Uterus (tissue), 4 donors: ENCODE data around the gene NOVA2. TPM values are rescaled to one million over a fixed set of nuclear protein-coding genes. Genes with fewer than 3 reads are reported as not detected.

Experiments
- DNase-seq, 2 donors: peaks; one replicate each; pipeline ENCODE4 v3.0.0-alpha.2; 2019 to 2020
- H3K27ac ChIP-seq, 2 donors: fragments of 200-600 bp; sonication (generic); 1 replicate in 1 of 2; 2 replicates in 1 of 2; pipeline ENCODE4 v1.5.1; 2016 to 2018
- H3K27me3 ChIP-seq, 2 donors: fragments of 200-600 bp; sonication (generic); one replicate each; pipeline ENCODE4 v1.5.1; 2018 to 2019; ENCODE audit warnings: control low read depth in 1 of 2
- H3K36me3 ChIP-seq, 2 donors: fragments of 200-600 bp; sonication (generic); one replicate each; pipeline ENCODE4 v1.5.1; 2019; ENCODE audit warnings: control low read depth in 1 of 2
- H3K4me1 ChIP-seq, 2 donors: fragments of 200-600 bp; sonication (generic); one replicate each; pipeline ENCODE4 v1.5.1; 2018 to 2019; ENCODE audit warnings: control low read depth in 1 of 2
- H3K4me3 ChIP-seq, 2 donors: fragments of 200-600 bp; sonication (generic); 1 replicate in 1 of 2; 2 replicates in 1 of 2; pipeline ENCODE4 v1.5.1; 2018 to 2019; ENCODE audit warnings: mild to moderate bottlenecking in 1 of 2
- H3K9me3 ChIP-seq, 2 donors: fragments of 200-600 bp; sonication (generic); one replicate each; pipeline ENCODE4 v1.5.1; 2019; ENCODE audit warnings: control low read depth in 1 of 2
- POLR2A ChIP-seq, 2 donors: fragments of 450-650 bp; IDR thresholded peaks; one replicate each; pipeline ENCODE4 v1.6.1; 2016; ENCODE audit warnings: antibody characterized with exemption in 2 of 2, mild to moderate bottlenecking in 1 of 2, moderate library complexity in 1 of 2
- intact Hi-C: fragments of 100-400 bp; cut with DNase I; formaldehyde crosslinking; loops from one replicate; pipeline ENCODE4 v1.15.1; 2023; ENCODE audit warnings: low total_unique reads
- total RNA-seq, 4 donors: library from RNA; depleted of rRNA in 3 of 4; stranded (reverse); fragments of >200 nt in 3 of 4; gene quantifications; one replicate each; pipeline versions ENCODE4 v1.1.0 to v1.2.4, GENCODE V29; 2014 to 2023
- TF ChIP-seq, protein P1 (sequence below), 4 experiments: fragments of 200-600 bp in 2 of 4; fragments of 450-650 bp in 2 of 4; sonication (generic) in 2 of 4; IDR thresholded peaks; one replicate each; pipeline ENCODE4 v1.5.1; 2016 to 2019; ENCODE audit warnings: antibody characterized with exemption in 4 of 4, mild to moderate bottlenecking in 2 of 4, moderate library complexity in 1 of 4
- donor health status: DM: yes; HTN: yes; CAD: no.

NOVA2 gene
- total RNA-seq, 4 donors from 2014 or later = 1.5 to 17.6 (median 2.4) TPM

DNA sequence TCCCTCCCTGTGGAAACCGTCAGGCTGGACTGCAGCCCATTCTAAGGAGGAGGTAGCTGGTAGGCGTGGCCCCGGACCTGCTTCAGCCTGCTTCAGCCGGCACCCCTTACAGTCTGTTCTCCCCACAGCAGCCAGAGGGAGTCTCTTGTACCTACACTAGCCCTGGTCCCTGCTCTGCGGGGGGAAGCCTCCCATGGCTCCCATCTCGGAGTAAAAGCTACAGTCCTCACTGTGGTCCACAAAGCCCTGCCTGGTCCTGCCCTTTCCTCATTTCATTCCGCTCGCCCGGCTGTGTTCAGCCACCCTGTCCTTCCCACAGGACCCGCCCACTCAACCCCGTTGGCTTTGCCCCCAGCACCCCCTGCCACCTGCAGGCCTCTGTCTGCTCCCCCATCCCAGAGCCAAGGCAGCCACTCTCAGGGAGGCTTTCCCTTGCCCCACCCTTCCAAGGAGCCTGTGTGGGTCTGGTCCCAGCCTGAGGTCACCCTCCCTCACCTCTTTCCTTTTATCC lies 47.9 kb upstream of the NOVA2 start:
- Histone ChIP-seq H3K4me1 (no peaks in the 10 kb centered on the region), H3K27me3 (peaks cover 0 to 21% of the 10 kb centered on the region in 2 donors), H3K27ac (no peak overlapping the region), H3K4me3 (no peak overlapping the region), H3K9me3 (no peaks in the 10 kb centered on the region), H3K36me3 (no peaks in the 10 kb centered on the region)
- TF ChIP-seq, protein P1, sequence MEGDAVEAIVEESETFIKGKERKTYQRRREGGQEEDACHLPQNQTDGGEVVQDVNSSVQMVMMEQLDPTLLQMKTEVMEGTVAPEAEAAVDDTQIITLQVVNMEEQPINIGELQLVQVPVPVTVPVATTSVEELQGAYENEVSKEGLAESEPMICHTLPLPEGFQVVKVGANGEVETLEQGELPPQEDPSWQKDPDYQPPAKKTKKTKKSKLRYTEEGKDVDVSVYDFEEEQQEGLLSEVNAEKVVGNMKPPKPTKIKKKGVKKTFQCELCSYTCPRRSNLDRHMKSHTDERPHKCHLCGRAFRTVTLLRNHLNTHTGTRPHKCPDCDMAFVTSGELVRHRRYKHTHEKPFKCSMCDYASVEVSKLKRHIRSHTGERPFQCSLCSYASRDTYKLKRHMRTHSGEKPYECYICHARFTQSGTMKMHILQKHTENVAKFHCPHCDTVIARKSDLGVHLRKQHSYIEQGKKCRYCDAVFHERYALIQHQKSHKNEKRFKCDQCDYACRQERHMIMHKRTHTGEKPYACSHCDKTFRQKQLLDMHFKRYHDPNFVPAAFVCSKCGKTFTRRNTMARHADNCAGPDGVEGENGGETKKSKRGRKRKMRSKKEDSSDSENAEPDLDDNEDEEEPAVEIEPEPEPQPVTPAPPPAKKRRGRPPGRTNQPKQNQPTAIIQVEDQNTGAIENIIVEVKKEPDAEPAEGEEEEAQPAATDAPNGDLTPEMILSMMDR (IDR thresholded peaks at IDR 0.05) = no peak
- TF ChIP-seq POLR2A (IDR thresholded peaks at IDR 0.05) = no peak
- DNase-seq = no peak
- intact Hi-C loops = no loop called here

DNA sequence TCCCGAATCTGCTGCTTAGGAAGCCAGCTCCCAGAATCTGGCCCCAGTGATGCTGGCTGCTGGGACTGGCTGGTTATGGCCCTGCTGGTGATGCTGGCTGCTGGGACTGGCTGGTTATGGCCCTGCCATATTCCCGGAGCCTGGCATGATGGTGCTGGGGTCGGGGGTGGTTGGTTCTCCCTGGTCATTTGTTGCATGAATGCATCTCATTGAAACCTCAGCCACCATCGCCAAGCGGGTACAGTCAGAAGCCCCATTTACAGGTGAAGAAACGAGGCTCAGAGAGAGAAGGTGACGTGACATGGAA lies 47.1 kb upstream of the NOVA2 start:
- Histone ChIP-seq H3K4me1 (peaks cover 0 to 5% of the 10 kb centered on the region in 2 donors), H3K9me3 (no peaks in the 10 kb centered on the region), H3K27ac (no peak overlapping the region), H3K27me3 (peaks cover 0 to 21% of the 10 kb centered on the region in 2 donors), H3K36me3 (no peaks in the 10 kb centered on the region), H3K4me3 (no peak overlapping the region)
- no peak for TF ChIP-seq POLR2A (IDR thresholded peaks at IDR 0.05)
- TF ChIP-seq, protein P1 (IDR thresholded peaks at IDR 0.05) = no peak
- DNase-seq = no peak
- intact Hi-C loops = no loop called here

DNA sequence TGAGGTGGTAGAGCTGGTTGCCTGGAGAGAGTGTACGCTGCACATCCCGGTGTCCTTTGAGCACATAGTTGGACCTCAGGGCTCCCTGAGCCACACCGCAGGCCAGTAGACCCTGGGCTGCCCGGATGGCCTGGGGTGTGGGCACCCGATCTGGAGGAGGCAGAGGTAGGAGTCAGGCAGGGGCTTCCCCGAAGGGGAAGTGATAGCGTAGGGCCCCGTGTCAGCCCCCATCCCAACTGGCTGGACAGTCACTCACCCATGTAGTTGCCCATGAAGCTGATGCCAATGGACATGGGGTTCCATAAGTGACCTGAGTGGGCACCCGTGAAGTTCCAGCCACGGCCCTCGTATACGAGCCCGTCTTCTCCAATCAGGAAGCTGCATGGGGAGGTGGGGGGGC lies 45.6 kb upstream of the NOVA2 start:
- Histone ChIP-seq H3K36me3 (no peaks in the 10 kb centered on the region), H3K4me3 (no peak overlapping the region), H3K27me3 (peaks cover 0 to 19% of the 10 kb centered on the region in 2 donors), H3K9me3 (no peaks in the 10 kb centered on the region), H3K4me1 (peaks cover 0 to 16% of the 10 kb centered on the region in 2 donors), H3K27ac (no peak overlapping the region)
- intact Hi-C loops = no loop called here
- TF ChIP-seq, protein P1 (IDR thresholded peaks at IDR 0.05) = no peak
- TF ChIP-seq POLR2A (IDR thresholded peaks at IDR 0.05) = no peak
- no peak for DNase-seq

DNA sequence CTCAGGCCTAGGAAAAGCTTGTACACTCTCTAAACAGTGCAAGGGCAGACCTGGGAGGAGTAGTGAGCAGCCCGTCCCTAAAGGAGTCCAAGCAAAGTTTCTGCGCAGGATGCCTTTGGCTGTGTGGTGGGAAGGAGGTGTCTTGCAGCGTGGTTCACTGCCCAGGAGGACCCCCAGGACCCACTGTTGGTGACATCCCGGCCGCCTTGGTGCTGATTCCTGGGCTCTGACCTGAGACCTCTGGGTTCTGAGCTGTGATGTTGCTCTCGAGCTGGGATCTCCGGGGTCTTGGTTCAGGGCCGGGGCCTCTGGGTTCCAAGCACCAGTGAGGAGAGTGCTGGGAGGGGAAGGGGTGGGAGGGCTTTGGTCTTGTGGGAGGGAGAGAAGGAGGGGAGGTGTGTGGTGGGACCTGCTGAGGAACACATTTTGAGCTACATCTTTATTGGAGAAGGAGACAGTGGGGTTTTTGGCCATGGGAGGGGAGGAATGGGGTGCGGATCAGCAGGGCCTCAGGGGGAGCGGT lies 45.1 kb upstream of the NOVA2 start:
- DNase-seq = no peak
- TF ChIP-seq, protein P1 (IDR thresholded peaks at IDR 0.05) = no peak
- no peak for TF ChIP-seq POLR2A (IDR thresholded peaks at IDR 0.05)
- H3K27ac ChIP-seq = no peak overlapping the region
- no peaks in the 10 kb centered on the region for H3K36me3 ChIP-seq
- H3K9me3 ChIP-seq = no peaks in the 10 kb centered on the region
- intact Hi-C loops = no loop called here
- H3K27me3 ChIP-seq = peaks cover 0 to 24% of the 10 kb centered on the region in 2 donors
- peaks cover 0 to 16% of the 10 kb centered on the region in 2 donors for H3K4me1 ChIP-seq
- no peak overlapping the region for H3K4me3 ChIP-seq

DNA sequence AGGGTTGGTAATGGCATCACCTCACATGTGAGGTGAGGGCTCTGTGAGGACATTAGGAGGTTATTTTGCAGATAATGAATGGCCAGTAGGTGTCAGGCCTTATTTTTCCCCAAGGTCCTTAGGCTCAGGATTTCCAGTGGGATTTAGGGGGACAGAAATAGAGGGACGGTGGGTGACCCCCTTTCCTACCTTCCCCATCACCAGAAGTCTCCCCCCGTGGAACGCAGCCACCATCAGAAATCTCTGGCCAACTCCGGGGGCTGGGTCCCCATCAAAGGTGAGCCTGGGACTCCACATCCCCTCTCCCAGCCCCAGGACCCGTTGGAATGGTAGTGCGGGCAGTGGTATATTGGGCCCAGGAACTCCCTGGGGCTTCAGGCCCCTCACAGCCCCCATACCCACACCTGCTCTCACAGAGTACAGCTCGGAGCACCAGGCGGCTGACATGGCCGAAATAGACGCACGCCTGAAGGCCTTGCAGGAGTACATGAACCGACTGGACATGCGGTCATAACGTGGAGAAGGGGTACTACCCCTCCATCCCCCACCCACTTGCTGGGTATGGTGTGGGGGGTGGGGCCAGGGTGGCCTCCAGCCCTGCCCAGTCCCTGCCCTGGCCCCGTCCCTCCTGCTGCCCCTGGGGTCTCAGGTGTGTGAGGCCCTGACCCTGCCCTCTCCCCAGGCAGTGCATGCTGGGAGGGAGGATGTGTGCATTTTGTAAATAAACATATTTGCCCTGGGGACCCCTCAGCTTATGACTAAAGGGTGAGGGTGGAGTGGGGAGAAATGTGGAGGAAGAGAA lies 44.4 kb upstream of the NOVA2 start:
- H3K4me3 ChIP-seq = no peak overlapping the region
- peaks cover 0 to 16% of the 10 kb centered on the region in 2 donors for H3K4me1 ChIP-seq
- peaks cover 0 to 22% of the 10 kb centered on the region in 2 donors for H3K27me3 ChIP-seq
- no peak for DNase-seq
- TF ChIP-seq, protein P1 (IDR thresholded peaks at IDR 0.05) = no peak
- TF ChIP-seq POLR2A (IDR thresholded peaks at IDR 0.05) = no peak
- no peak overlapping the region for H3K27ac ChIP-seq
- no peaks in the 10 kb centered on the region for H3K36me3 ChIP-seq
- no peaks in the 10 kb centered on the region for H3K9me3 ChIP-seq
- intact Hi-C loops = no loop called here
